CD4-positive, alpha-beta T cell (primary cell): ENCODE results near the gene SOS2. TPM values are rescaled to one million over a fixed set of nuclear protein-coding genes. Genes with fewer than 3 reads are reported as not detected.

Experiments
- ATAC-seq: fragments of 200-7000 bp; cut with Tn5 transposase; one replicate; pipeline ENCODE4 v1.10.0; 2022; ENCODE audit warnings: mild to moderate bottlenecking; ENCODE audit not compliant: poor library complexity
- CTCF ChIA-PET: fragments of 350-600 bp; sonication (Branson Sonifier 250); formaldehyde crosslinking; loops from one replicate; lab custom pipeline; 2021; ENCODE audit warnings: antibody characterized with exemption, inconsistent platforms; lab: Charles Lee
- POLR2A ChIA-PET: fragments of 350-600 bp; sonication (Branson Sonifier 250); formaldehyde crosslinking; loops from one replicate; lab custom pipeline; 2021; ENCODE audit warnings: antibody characterized with exemption, inconsistent platforms; lab: Charles Lee
- DNase-seq, 14 experiments: peaks; one replicate each; pipeline ENCODE4 v3.0.0-alpha.2; 2013 to 2020; ENCODE audit warnings: mixed read lengths in 2 of 14
- H3K27ac ChIP-seq, 2 donors: one replicate each; pipeline versions ENCODE4 v1.5.1 to v1.7.0; 2013; ENCODE audit warnings: low read length in 2 of 2, low read depth in 1 of 2, mild to moderate bottlenecking in 1 of 2
- H3K27me3 ChIP-seq, 2 experiments: 1 replicate in 1 of 2; 2 replicates in 1 of 2; pipeline versions ENCODE4 v1.6.1 to v1.7.0; 2013; ENCODE audit warnings: low read length in 2 of 2, control low read depth in 1 of 2, mild to moderate bottlenecking in 1 of 2, moderate library complexity in 1 of 2; ENCODE audit not compliant: insufficient read depth in 2 of 2, control insufficient read depth in 1 of 2
- H3K36me3 ChIP-seq: one replicate; pipeline ENCODE4 v1.6.1; 2013; ENCODE audit warnings: low read length, control low read depth; ENCODE audit not compliant: insufficient read depth
- H3K4me1 ChIP-seq: one replicate; pipeline ENCODE4 v1.6.1; 2013; ENCODE audit warnings: low read length, control low read depth; ENCODE audit not compliant: insufficient read depth
- H3K4me3 ChIP-seq: one replicate; pipeline ENCODE4 v1.5.1; 2013; ENCODE audit warnings: mild to moderate bottlenecking, low read length, moderate library complexity
- H3K9me3 ChIP-seq, 2 experiments: 1 replicate in 1 of 2; 2 replicates in 1 of 2; pipeline versions ENCODE4 v1.6.1 to v1.7.0; 2013; ENCODE audit warnings: low read length in 2 of 2, mild to moderate bottlenecking in 2 of 2, control low read depth in 1 of 2, moderate library complexity in 1 of 2; ENCODE audit not compliant: control insufficient read depth in 1 of 2, insufficient read depth in 1 of 2
- H3K27ac Mint-ChIP-seq: one replicate; pipeline ENCODE4 v1.8.0; 2020; ENCODE audit warnings: mixed read lengths
- H3K27me3 Mint-ChIP-seq: one replicate; pipeline ENCODE4 v1.8.0; 2021; ENCODE audit warnings: mixed read lengths
- H3K36me3 Mint-ChIP-seq: one replicate; pipeline ENCODE4 v1.8.0; 2021; ENCODE audit warnings: low read depth, mixed read lengths
- H3K4me1 Mint-ChIP-seq: one replicate; pipeline ENCODE4 v1.8.0; 2021; ENCODE audit warnings: low read depth, mixed read lengths
- H3K4me3 Mint-ChIP-seq: one replicate; pipeline ENCODE4 v1.8.0; 2020; ENCODE audit warnings: mild to moderate bottlenecking, mixed read lengths
- H3K9me3 Mint-ChIP-seq: one replicate; pipeline ENCODE4 v1.8.0; 2020; ENCODE audit warnings: mixed read lengths
- intact Hi-C, 2 experiments: fragments of 100-400 bp; cut with DNase I in 1 of 2; cut with micrococcal nuclease in 1 of 2; formaldehyde crosslinking; loops; one replicate each; pipeline versions ENCODE4 v1.15.1 to v1.9.0; 2023 to 2025; cut with DNase I, micrococcal nuclease
- total RNA-seq, 174 experiments: library from RNA in 2 of 174; stranded (reverse) in 2 of 174; gene quantifications; one replicate each; pipeline ENCODE4 v1.2.3 and lab custom pipeline; 2021 to 2026
- TF ChIP-seq, protein P1 (sequence below): fragments of 200-600 bp; IDR thresholded peaks from one replicate; pipeline ENCODE4 v1.8.0; 2022; ENCODE audit warnings: antibody characterized with exemption, mild to moderate bottlenecking

The SOS2 gene
- total RNA-seq, 2 experiments from 2014 or later: 53.8 to 56.7 TPM

DNA sequence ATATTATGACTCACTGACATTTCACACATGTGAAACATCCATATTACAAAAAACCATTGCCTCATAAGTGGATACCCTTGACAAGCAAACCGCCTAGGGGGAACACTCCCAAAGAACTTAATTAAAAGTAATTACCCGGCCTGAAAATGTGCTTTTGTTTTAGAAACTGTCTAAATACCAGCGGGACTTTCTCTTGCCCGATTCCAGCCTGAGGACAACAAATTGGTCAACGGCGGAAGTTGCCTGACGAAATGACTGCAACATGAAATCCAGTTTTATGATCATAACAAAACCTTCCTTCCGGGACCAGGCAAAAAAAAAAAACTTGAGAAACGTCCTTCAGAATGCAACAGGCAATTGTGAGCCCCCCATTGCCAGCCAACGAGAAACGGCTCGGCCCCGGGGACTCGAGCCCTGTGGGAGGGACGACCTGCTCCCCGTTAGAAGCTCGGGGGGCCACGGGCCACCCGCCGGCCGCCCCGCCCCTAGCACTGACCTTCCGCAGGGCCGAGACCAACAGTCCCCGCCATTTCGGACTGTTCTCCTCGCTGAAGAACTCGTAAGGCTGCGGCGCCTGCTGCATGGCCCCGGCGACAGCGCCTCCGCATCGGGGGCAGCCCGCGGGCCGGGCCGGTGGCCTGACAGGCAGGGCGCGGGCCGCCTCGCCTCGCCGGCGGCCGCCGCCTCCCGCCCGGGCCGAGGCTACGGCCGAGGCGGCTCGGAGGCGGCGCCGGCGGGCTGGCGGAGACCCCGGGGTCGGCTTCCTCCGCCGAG, 490 bp downstream of the SOS2 start:
- peak; percentile 45 for ATAC-seq
- H3K4me3 ChIP-seq: peak overlapping the region; percentile 85
- POLR2A ChIA-PET: interaction anchor here (0.5 to 1.6 kb wide), 13 partner anchors 12 to 1693 kb away, joined by 3 to 10 read pairs (median 3); partner anchors contain the start of genes DMAC2L, DNAAF2, L2HGDH and NEMF
- Mint-ChIP-seq H3K9me3 (no peaks in the 10 kb centered on the region), H3K36me3 (peaks cover 7% of the 10 kb centered on the region), H3K27ac (peak overlapping the region; percentile 92), H3K4me1 (peaks cover 65% of the 10 kb centered on the region), H3K27me3 (no peaks in the 10 kb centered on the region), H3K4me3 (peak overlapping the region; percentile 86)
- peaks cover 28% of the 10 kb centered on the region for H3K4me1 ChIP-seq
- no peaks in the 10 kb centered on the region for H3K27me3 ChIP-seq
- H3K9me3 ChIP-seq: no peaks in the 10 kb centered on the region
- H3K27ac ChIP-seq: peak overlapping the region; percentile 83 to 86
- no peaks in the 10 kb centered on the region for H3K36me3 ChIP-seq
- intact Hi-C loops: loop anchor here (2.0 to 10.0 kb wide), 6 partner anchors 82 to 594 kb away; partner anchors contain the start of genes DMAC2L (in 1 of the 2), L2HGDH (in 1 of the 2), MAP4K5 (in 1 of the 2) and VCPKMT (in 1 of the 2)
- TF ChIP-seq, protein P1, sequence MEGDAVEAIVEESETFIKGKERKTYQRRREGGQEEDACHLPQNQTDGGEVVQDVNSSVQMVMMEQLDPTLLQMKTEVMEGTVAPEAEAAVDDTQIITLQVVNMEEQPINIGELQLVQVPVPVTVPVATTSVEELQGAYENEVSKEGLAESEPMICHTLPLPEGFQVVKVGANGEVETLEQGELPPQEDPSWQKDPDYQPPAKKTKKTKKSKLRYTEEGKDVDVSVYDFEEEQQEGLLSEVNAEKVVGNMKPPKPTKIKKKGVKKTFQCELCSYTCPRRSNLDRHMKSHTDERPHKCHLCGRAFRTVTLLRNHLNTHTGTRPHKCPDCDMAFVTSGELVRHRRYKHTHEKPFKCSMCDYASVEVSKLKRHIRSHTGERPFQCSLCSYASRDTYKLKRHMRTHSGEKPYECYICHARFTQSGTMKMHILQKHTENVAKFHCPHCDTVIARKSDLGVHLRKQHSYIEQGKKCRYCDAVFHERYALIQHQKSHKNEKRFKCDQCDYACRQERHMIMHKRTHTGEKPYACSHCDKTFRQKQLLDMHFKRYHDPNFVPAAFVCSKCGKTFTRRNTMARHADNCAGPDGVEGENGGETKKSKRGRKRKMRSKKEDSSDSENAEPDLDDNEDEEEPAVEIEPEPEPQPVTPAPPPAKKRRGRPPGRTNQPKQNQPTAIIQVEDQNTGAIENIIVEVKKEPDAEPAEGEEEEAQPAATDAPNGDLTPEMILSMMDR: no peak
- CTCF ChIA-PET: interaction anchor here (1.2 kb wide), 1 partner anchor 369 kb away, joined by 3 read pairs; no protein-coding TSS in a partner anchor
- peak; percentile 6 to 69 (median 20) for DNase-seq

DNA sequence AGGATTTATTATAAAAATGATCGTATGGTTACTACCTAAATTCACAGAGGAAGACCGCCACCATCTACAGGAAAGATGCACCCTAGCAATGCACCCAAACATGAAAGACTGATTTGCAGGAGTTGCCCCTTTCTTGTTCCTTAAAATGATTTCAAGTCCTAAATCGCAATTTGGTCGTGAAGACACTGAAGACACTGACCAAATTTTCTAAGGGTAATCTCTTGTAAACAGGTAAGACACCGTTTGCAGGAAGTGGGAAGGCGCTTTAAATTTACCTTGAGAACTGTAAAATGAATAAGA, 1.0 kb downstream of the SOS2 start:
- H3K27ac ChIP-seq: peak overlapping the region; percentile 83 to 86
- H3K27ac Mint-ChIP-seq: peak overlapping the region; percentile 92
- H3K27me3 Mint-ChIP-seq: no peaks in the 10 kb centered on the region
- H3K4me1 ChIP-seq: peaks cover 29% of the 10 kb centered on the region
- POLR2A ChIA-PET: interaction anchor here (1.6 kb wide), 1 partner anchor 82 kb away, joined by 10 read pairs; the partner anchor contains the start of genes DMAC2L and L2HGDH
- intact Hi-C loops: loop anchor here (2.0 to 10.0 kb wide), 6 partner anchors 82 to 594 kb away; partner anchors contain the start of genes DMAC2L (in 1 of the 2), L2HGDH (in 1 of the 2), MAP4K5 (in 1 of the 2) and VCPKMT (in 1 of the 2)
- TF ChIP-seq, protein P1: no peak
- no peaks in the 10 kb centered on the region for H3K9me3 ChIP-seq
- no peaks in the 10 kb centered on the region for H3K9me3 Mint-ChIP-seq
- no peak for ATAC-seq
- no peaks in the 10 kb centered on the region for H3K36me3 ChIP-seq
- no peaks in the 10 kb centered on the region for H3K27me3 ChIP-seq
- H3K4me3 ChIP-seq: peak overlapping the region; percentile 85
- CTCF ChIA-PET: no interaction called here
- peak overlapping the region; percentile 86 for H3K4me3 Mint-ChIP-seq
- DNase-seq: peak in 1 of 14 experiments; percentile 3
- peaks cover 7% of the 10 kb centered on the region for H3K36me3 Mint-ChIP-seq
- H3K4me1 Mint-ChIP-seq: peaks cover 70% of the 10 kb centered on the region

DNA sequence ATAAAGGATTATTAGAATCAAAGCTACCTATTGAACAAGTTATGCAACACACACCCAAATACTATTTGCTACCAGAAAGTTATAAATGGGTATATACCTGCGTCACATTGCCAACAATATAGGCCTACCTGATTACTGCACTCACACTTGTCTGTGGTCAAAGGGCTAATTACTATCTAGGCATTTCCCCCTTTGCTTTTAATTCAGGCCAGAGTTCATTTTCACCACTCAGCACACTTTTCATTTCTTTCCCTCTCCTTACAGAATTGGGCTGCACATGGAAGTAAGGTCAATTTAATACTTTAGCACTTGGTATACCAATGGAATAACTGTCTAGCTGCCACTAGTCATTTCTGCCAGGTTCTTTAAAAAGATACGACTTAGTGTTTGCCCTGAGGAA, 1.7 kb downstream of the SOS2 start:
- POLR2A ChIA-PET: interaction anchor here (0.5 kb wide), 1 partner anchor 1780 kb away, joined by 3 read pairs; no protein-coding TSS in a partner anchor
- no peak for ATAC-seq
- no peaks in the 10 kb centered on the region for H3K36me3 ChIP-seq
- Mint-ChIP-seq H3K36me3 (peaks cover 7% of the 10 kb centered on the region), H3K27ac (peak overlapping the region; percentile 92), H3K4me1 (peaks cover 73% of the 10 kb centered on the region), H3K27me3 (no peaks in the 10 kb centered on the region), H3K9me3 (no peaks in the 10 kb centered on the region), H3K4me3 (peak overlapping the region; percentile 77)
- H3K4me3 ChIP-seq: peak overlapping the region; percentile 85
- no peaks in the 10 kb centered on the region for H3K9me3 ChIP-seq
- CTCF ChIA-PET: no interaction called here
- H3K27ac ChIP-seq: no peak overlapping the region
- peaks cover 29% of the 10 kb centered on the region for H3K4me1 ChIP-seq
- intact Hi-C loops: loop anchor here (2.0 to 10.0 kb wide), 6 partner anchors 83 to 595 kb away; partner anchors contain the start of genes DMAC2L (in 1 of the 2), L2HGDH (in 1 of the 2), MAP4K5 (in 1 of the 2) and VCPKMT (in 1 of the 2)
- H3K27me3 ChIP-seq: no peaks in the 10 kb centered on the region
- TF ChIP-seq, protein P1: no peak
- no peak for DNase-seq
